CD4-positive, alpha-beta T cell (primary cell): ENCODE data around the gene NLGN1. TPM values are rescaled to one million over a fixed set of nuclear protein-coding genes. Genes with fewer than 3 reads are reported as not detected.

Experiments
- ATAC-seq: fragments of 200-7000 bp; cut with Tn5 transposase; one replicate; pipeline ENCODE4 v1.10.0; 2022; ENCODE audit warnings: mild to moderate bottlenecking; ENCODE audit not compliant: poor library complexity
- CTCF ChIA-PET: fragments of 350-600 bp; sonication (Branson Sonifier 250); formaldehyde crosslinking; loops from one replicate; lab custom pipeline; 2021; ENCODE audit warnings: antibody characterized with exemption, inconsistent platforms; lab: Charles Lee
- POLR2A ChIA-PET: fragments of 350-600 bp; sonication (Branson Sonifier 250); formaldehyde crosslinking; loops from one replicate; lab custom pipeline; 2021; ENCODE audit warnings: antibody characterized with exemption, inconsistent platforms; lab: Charles Lee
- DNase-seq, 14 experiments: peaks; one replicate each; pipeline ENCODE4 v3.0.0-alpha.2; 2013 to 2020; ENCODE audit warnings: mixed read lengths in 2 of 14
- H3K27ac ChIP-seq, 2 donors: one replicate each; pipeline versions ENCODE4 v1.5.1 to v1.7.0; 2013; ENCODE audit warnings: low read length in 2 of 2, low read depth in 1 of 2, mild to moderate bottlenecking in 1 of 2
- H3K27me3 ChIP-seq, 2 experiments: 1 replicate in 1 of 2; 2 replicates in 1 of 2; pipeline versions ENCODE4 v1.6.1 to v1.7.0; 2013; ENCODE audit warnings: low read length in 2 of 2, control low read depth in 1 of 2, mild to moderate bottlenecking in 1 of 2, moderate library complexity in 1 of 2; ENCODE audit not compliant: insufficient read depth in 2 of 2, control insufficient read depth in 1 of 2
- H3K36me3 ChIP-seq: one replicate; pipeline ENCODE4 v1.6.1; 2013; ENCODE audit warnings: low read length, control low read depth; ENCODE audit not compliant: insufficient read depth
- H3K4me1 ChIP-seq: one replicate; pipeline ENCODE4 v1.6.1; 2013; ENCODE audit warnings: low read length, control low read depth; ENCODE audit not compliant: insufficient read depth
- H3K4me3 ChIP-seq: one replicate; pipeline ENCODE4 v1.5.1; 2013; ENCODE audit warnings: mild to moderate bottlenecking, low read length, moderate library complexity
- H3K9me3 ChIP-seq, 2 experiments: 1 replicate in 1 of 2; 2 replicates in 1 of 2; pipeline versions ENCODE4 v1.6.1 to v1.7.0; 2013; ENCODE audit warnings: low read length in 2 of 2, mild to moderate bottlenecking in 2 of 2, control low read depth in 1 of 2, moderate library complexity in 1 of 2; ENCODE audit not compliant: control insufficient read depth in 1 of 2, insufficient read depth in 1 of 2
- H3K27ac Mint-ChIP-seq: one replicate; pipeline ENCODE4 v1.8.0; 2020; ENCODE audit warnings: mixed read lengths
- H3K27me3 Mint-ChIP-seq: one replicate; pipeline ENCODE4 v1.8.0; 2021; ENCODE audit warnings: mixed read lengths
- H3K36me3 Mint-ChIP-seq: one replicate; pipeline ENCODE4 v1.8.0; 2021; ENCODE audit warnings: low read depth, mixed read lengths
- H3K4me1 Mint-ChIP-seq: one replicate; pipeline ENCODE4 v1.8.0; 2021; ENCODE audit warnings: low read depth, mixed read lengths
- H3K4me3 Mint-ChIP-seq: one replicate; pipeline ENCODE4 v1.8.0; 2020; ENCODE audit warnings: mild to moderate bottlenecking, mixed read lengths
- H3K9me3 Mint-ChIP-seq: one replicate; pipeline ENCODE4 v1.8.0; 2020; ENCODE audit warnings: mixed read lengths
- CTCF ChIP-seq: fragments of 200-600 bp; IDR thresholded peaks from one replicate; pipeline ENCODE4 v1.8.0; 2022; ENCODE audit warnings: antibody characterized with exemption, mild to moderate bottlenecking
- intact Hi-C, 2 experiments: fragments of 100-400 bp; cut with DNase I in 1 of 2; cut with micrococcal nuclease in 1 of 2; formaldehyde crosslinking; loops; one replicate each; pipeline versions ENCODE4 v1.15.1 to v1.9.0; 2023 to 2025; cut with DNase I, micrococcal nuclease
- total RNA-seq, 174 experiments: library from RNA in 2 of 174; stranded (reverse) in 2 of 174; gene quantifications; one replicate each; pipeline ENCODE4 v1.2.3 and lab custom pipeline; 2021 to 2026

The NLGN1 gene
- total RNA-seq, 2 experiments from 2014 or later = not detected

GRCh38 chr3:174335910-174336309, 938.4 kb downstream of the NLGN1 start:
- intact Hi-C loops = no loop called here
- no peak for TF ChIP-seq CTCF
- H3K4me1 ChIP-seq = no peaks in the 10 kb centered on the region
- H3K27me3 ChIP-seq = no peaks in the 10 kb centered on the region
- ATAC-seq = no peak
- H3K27ac ChIP-seq = no peak overlapping the region
- Mint-ChIP-seq H3K4me3 (no peak overlapping the region), H3K27ac (no peak overlapping the region), H3K9me3 (peaks cover 9% of the 10 kb centered on the region), H3K4me1 (no peaks in the 10 kb centered on the region), H3K36me3 (no peaks in the 10 kb centered on the region), H3K27me3 (no peaks in the 10 kb centered on the region)
- peaks cover 0 to 3% of the 10 kb centered on the region in 2 experiments for H3K9me3 ChIP-seq
- CTCF ChIA-PET = no interaction called here
- no peak for DNase-seq
- no peak overlapping the region for H3K4me3 ChIP-seq
- no peaks in the 10 kb centered on the region for H3K36me3 ChIP-seq
- POLR2A ChIA-PET = no interaction called here
